GM23338 (cell line): ENCODE results near the gene SLC4A9. TPM values are rescaled to one million over a fixed set of nuclear protein-coding genes. Genes with fewer than 3 reads are reported as not detected.

Source experiments
- CREB1 ChIP-seq: fragments of 250-450 bp; sonication (Bioruptor Pico); IDR thresholded peaks from 2 replicates; pipeline ENCODE4 v1.5.0; 2020; ENCODE audit warnings: low read depth, mild to moderate bottlenecking, moderate library complexity
- ETS1 ChIP-seq: IDR thresholded peaks from 2 replicates; pipeline ENCODE4 v1.6.1; 2016; ENCODE audit warnings: antibody characterized with exemption
- EZH2 ChIP-seq: fragments of 200-600 bp; sonication (generic); IDR thresholded peaks from one replicate; pipeline ENCODE4 v1.8.0; 2017; ENCODE audit warnings: antibody characterized with exemption, mild to moderate bottlenecking, low read depth; ENCODE audit not compliant: unreplicated experiment
- STAT1 ChIP-seq: IDR thresholded peaks from one replicate; pipeline ENCODE4 v1.6.1; 2016; ENCODE audit warnings: antibody characterized with exemption; ENCODE audit not compliant: unreplicated experiment
- ZNF114 ChIP-seq: fragments of 250-450 bp; sonication (Bioruptor Pico); IDR thresholded peaks from 2 replicates; pipeline ENCODE4 v1.5.0; 2020; ENCODE audit warnings: mild to moderate bottlenecking, moderate library complexity
- ZNF331 ChIP-seq: fragments of 250-450 bp; sonication (Bioruptor Pico); IDR thresholded peaks from 2 replicates; pipeline ENCODE4 v1.5.0; 2020; ENCODE audit warnings: low read depth, mild to moderate bottlenecking, moderate library complexity
- ZNF462 ChIP-seq: fragments of 250-450 bp; sonication (Bioruptor Pico); IDR thresholded peaks from 2 replicates; pipeline ENCODE4 v1.5.0; 2020; ENCODE audit warnings: mild to moderate bottlenecking, moderate library complexity
- polyA plus RNA-seq: library from polyadenylated mRNA; unstranded; fragments of >200 nt; fragmentation: Nextera tagmentation; extraction: Ambion mirVana; gene quantifications from 2 replicates; pipeline ENCODE4 v1.2.1, GENCODE V29; 2016
- total RNA-seq: library from RNA; depleted of rRNA; stranded (reverse); fragments of >200 nt; shearing (Covaris generic); gene quantifications from 2 replicates; pipeline ENCODE4 v1.2.3, GENCODE V29; 2014

Gene SLC4A9
- total and polyA plus RNA-seq, 2 experiments from 2014 or later, result 0.08 TPM; not detected in 1

- TF ChIP-seq ZNF462 (no peak), CREB1 (no peak), EZH2 (no peak), ZNF114 (CRISPR knock-in tag) (no peak), ETS1 (no peak), STAT1 (no peak), ZNF331 (no peak)
Measured at GRCh38 chr5:140399979-140400729, 40.2 kb downstream of the SLC4A9 start (continued).
